Stimulated activated CD8-positive, alpha-beta memory T cell treated with anti-CD3 and anti-CD28 coated beads, Interleukin-4, amount 100 ng/mL, for 1 hour (primary cell): ENCODE results near the gene TPD52L2.
A peak's percentile ranks its signal among the peaks of the same experiment; 100 is the strongest.
"Not testable (repeated sequence)": the region's sequence is repeated elsewhere in the genome, so short reads cannot be mapped to it uniquely, and the experiment has no call there.

Source experiments
- DNase-seq, 2 donors: peaks; one replicate each; pipeline ENCODE4 v3.0.0-alpha.2; 2020; ENCODE audit warnings: low read depth in 2 of 2, low spot score in 1 of 2

The TPD52L2 gene

DNA sequence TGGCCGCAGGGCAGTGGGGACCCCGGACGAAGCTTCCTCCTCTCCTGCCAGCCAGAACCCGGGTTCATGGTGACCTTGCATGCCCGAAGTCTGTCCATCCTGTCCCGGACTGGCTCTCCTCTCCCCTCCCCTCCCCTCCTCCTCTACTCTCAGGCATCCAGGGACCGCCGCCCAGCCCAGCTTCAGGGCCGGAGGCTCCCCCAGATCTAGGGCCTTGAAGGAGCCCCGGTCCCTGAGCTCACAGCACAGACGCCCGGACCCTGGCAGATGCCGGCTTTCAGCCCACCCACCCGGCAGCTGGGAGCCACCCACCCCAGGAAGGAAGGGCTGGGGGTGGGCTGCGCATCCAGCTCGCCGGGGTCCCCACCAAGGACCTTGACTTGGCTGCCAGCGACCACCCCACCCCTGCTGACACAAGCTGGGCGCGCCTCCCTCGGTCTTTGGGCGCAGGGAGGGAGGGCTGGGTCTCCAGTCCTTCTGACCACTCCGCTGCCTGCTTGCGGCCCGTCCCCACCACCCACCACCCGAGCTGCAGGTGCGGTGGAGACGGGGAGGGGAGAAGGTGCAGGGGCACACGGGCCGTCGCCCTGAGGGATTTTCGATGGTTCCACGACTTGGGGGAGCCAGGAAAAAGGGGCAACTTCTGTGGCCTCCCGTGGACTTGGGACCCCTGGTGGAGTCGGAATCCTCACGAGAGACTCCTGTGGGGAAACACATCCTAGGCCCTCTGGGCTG, 9.5 kb upstream of the TPD52L2 start:
- DNase-seq = no peak

DNA sequence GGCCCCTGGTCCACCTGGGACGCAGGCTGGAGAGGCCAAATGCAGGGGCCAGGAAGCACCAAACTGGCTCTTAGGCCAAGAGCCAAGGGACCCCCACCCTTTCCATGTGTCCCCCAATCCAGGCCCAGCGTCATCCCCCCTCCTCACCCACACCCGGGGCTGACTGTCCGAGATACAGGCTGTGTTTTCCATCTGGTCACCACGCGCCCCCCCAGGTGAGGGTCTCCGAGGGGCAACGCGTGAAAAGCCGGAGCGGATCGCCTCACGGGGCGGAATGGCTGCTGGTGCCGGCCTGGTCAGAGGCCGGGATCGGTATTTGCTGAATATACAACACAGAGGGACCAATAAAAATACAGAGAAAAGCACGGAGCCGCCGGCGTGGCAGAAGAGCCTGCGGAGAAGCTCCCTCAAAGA, 9.0 kb upstream of the TPD52L2 start:
- DNase-seq = no peak

GRCh38 chr20:63857764-63858392, 7.2 kb upstream of the TPD52L2 start:
- DNase-seq = no peak

- DNase-seq = no peak
Observed at GRCh38 chr20:63858393-63859165, 6.5 kb upstream of the TPD52L2 start.

GRCh38 chr20:63859166-63859699, 5.8 kb upstream of the TPD52L2 start:
- no peak for DNase-seq

DNA sequence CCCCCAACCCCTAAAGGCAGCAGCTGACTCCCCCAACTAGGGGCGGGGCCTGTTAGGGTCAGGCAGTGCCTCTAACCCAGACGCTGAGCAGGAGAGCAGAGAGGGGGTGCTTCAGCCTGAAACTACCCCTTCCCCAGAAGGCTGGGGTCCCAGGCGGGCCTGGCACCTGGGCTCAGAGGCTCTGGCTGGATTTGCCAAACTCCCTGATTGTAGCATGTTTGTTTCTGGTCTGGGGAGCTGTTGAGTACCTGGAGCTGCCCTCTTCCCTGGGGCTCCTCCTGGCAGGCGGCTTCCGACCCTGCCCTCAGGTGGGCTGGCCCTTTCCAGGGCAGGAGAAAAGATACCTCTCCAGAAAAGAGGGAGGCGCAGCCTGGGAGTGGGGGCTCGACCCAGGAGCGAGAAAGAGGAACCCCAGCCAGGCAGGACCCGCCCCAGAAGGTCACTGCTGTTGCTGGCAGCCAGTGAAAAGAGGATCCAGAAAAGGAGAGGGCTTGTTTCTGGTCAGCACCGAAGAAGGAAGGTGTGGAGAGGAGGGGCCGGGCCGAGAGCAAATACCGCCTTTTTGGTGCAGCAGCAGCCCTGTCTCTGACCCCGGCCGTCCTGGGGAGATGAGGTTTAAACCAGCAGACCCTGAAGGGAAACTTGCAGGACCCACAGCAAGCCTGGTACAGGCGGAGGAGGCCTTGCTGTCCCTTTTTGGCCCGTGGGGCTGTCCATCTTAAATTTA, 4.6 kb upstream of the TPD52L2 start:
- DNase-seq = no peak

- DNase-seq = no peak
Observed at GRCh38 chr20:63861365-63861934, 3.6 kb upstream of the TPD52L2 start, which contains the start of gene ABHD16B. Gene ABHD16B, plus strand, starts transcription at chr20:63861498. Its CDS starts 43 bp downstream, at chr20:63861541.

DNA sequence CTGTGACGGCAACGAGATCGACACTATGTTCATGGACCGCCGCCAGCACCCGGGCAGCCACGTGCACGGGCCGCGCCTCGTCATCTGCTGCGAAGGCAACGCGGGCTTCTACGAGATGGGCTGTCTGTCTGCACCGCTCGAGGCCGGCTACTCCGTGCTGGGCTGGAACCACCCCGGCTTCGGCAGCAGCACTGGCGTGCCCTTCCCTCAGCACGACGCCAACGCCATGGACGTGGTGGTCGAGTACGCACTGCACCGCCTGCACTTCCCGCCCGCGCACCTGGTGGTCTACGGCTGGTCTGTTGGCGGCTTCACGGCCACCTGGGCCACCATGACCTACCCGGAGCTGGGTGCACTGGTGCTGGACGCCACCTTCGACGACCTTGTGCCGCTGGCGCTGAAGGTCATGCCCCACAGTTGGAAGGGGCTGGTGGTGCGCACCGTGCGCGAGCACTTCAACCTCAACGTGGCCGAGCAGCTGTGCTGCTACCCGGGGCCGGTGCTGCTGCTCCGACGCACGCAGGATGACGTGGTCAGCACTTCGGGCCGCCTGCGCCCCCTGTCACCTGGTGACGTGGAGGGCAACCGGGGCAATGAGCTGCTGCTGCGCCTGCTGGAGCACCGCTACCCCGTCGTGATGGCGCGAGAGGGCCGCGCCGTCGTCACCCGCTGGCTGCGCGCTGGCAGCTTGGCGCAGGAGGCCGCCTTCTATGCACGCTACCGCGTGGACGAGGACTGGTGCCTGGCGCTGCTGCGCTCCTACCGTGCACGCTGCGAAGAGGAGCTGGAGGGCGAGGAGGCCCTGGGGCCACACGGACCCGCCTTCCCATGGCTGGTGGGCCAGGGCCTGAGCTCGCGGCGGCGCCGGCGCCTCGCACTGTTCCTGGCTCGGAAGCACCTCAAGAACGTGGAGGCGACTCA, 2.8 kb upstream of the TPD52L2 start:
- DNase-seq = no peak

DNA sequence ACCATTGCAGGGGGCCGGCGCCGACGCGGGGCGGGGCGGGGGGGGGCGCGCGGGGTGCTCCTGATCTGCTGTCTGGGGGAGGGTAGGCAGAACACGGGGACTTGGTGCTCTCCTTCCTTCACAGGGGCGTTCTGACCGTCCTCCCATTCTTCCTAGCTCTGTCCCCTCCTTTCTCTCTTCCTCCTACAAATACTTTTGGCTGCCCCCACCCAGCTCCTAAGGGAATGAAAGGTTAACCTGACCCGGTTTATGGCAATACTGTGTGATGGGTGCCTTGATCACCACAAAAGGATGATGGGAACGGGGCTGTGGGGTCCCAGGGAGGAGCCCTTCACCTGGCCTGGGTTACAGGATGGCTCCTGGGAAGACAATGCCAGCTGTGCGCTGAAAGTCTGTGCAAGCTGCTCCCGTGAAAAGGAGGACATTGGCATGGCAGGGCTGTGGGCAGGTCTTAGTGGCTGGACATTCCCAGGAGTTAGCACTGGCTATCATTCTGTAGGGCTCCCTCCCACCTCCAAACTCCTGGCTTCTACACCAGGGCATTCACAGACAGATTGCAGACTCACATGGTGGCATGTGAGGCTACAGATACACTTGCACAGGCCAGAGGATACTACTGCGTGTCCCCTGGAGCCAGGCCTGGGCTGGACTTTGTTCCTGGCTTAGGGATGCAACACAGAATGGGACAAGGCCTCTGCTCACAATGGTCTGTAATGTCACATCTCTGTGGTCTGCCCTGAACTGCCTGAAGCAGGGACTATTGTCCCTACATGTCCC, 1.9 kb upstream of the TPD52L2 start:
- no peak for DNase-seq

GRCh38 chr20:63863798-63864544, 1.1 kb upstream of the TPD52L2 start:
- peak; percentile 53 to 61 for DNase-seq

GRCh38 chr20:63864545-63864977, 509 bp upstream of the TPD52L2 start:
- DNase-seq = no peak

- DNase-seq = not testable (repeated sequence)
Observed at GRCh38 chr20:63867042-63867441, 2.0 kb downstream of the TPD52L2 start.

DNA sequence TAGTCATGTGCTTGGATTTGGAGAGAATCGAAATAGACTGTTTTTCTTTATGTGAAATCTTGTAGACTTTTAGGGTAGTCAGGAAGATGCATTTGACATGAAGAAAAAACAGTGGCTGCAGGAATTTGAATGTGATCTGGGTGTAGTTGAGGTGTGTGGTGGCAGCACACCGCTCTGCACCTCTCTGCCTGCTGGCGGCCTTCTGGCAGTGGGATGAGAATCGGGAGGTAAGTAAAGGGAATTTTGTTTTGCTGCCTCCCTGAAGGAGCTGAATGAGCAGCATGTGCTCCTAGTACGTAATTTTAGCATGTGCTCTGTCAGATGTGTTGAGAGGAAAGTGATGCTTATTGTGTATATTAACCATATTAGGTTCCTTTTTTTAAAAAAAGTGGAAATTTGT, 3.2 kb downstream of the TPD52L2 start:
- no peak for DNase-seq

DNA sequence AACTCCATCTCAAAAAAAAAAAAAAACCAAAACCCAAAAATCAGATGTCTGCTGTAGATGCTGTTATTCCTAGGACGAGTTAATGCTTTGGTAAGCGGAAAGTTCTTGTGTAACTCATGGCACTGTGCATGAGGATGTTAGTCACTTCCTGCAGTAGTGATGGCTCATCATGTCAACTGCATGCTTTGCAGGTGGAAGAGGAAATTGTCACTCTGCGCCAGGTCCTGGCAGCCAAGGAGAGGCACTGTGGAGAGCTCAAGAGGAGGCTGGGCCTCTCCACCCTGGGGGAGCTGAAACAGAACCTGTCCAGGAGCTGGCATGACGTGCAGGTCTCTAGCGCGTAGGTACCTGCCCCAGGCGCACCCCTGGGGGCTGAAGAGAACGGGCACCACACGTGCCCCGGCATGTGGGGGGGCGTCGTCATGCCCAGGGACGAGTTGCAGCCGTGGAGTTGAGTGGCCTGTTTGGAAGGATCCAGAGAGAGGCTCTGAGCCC, 8.5 kb downstream of the TPD52L2 start:
- DNase-seq = no peak

GRCh38 chr20:63874241-63874640, 9.2 kb downstream of the TPD52L2 start:
- not testable (repeated sequence) for DNase-seq

- DNase-seq = no peak
Observed at GRCh38 chr20:63876489-63877036, 11.5 kb downstream of the TPD52L2 start.

DNA sequence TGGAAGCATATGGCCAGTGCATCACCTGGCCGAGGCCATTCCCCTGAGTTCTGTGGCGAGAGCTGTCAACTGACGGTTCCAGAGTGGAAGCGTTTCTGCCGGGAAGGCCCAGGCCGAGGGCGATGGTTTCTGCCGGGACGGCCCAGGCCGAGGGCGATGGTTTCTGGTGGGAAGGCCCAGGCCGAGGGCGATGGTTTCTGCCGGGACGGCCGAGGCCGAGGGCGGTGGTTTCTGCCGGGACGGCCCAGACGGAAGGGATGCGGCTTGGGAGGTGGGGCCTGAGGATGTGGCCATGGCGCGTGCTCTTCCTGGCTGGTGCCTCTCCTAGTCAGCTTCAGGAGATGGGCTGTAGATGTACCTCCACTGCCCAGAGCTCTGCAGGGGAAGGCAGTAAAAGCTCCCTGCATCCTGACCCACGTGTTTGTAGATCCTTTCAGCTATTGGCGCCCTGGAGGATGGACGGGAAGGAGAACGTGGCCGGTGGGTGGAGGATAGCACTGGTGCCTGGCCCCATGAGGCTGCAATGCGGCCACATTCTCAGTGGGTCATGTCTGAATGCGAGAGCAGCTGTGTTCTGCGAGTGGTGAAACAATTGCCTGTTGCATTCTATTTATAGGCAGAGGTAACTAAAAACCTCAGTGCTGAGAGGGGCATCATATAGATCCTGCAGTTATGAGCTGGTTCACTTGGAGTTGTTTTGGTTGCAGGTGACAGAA, 12.8 kb downstream of the TPD52L2 start:
- DNase-seq = no peak
